Endothelial cell of hepatic sinusoid (primary cell): ENCODE measurements around the gene CHST1.

Source experiments
- in situ Hi-C: cut with HindIII; loops from 2 replicates; pipeline ENCODE4 v1.10.0; 2017; ENCODE audit warnings: low sequenced_read_pairs

CHST1 gene

DNA sequence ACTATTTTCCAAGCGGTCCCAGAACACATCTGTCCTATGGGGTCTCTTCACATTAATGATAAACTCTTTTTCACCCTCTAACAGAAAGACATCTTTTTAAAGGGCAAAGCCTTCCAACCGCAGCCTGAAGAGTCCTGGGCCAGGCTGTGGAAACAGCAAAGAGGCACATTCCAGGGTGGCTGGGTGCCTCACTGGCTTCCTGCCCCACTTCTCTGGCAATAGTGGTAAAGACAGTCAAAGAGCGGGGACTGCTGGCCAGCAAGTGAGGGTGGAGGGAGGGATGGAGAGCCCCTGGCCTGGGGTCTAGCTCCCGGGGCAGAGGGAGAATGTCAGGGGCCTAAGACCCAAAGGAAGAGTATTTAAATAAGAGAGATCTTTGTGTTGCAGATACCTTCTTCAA is 10.2 kb upstream of the CHST1 start:
- in situ Hi-C loops, result no loop called here

- in situ Hi-C loops, result no loop called here
Observed at GRCh38 chr11:45674481-45675190, 9.2 kb upstream of the CHST1 start.

- in situ Hi-C loops, result no loop called here
Observed at GRCh38 chr11:45673441-45673840, 8.0 kb upstream of the CHST1 start.

- in situ Hi-C loops, result no loop called here
Observed at GRCh38 chr11:45672593-45672992, 7.2 kb upstream of the CHST1 start.

DNA sequence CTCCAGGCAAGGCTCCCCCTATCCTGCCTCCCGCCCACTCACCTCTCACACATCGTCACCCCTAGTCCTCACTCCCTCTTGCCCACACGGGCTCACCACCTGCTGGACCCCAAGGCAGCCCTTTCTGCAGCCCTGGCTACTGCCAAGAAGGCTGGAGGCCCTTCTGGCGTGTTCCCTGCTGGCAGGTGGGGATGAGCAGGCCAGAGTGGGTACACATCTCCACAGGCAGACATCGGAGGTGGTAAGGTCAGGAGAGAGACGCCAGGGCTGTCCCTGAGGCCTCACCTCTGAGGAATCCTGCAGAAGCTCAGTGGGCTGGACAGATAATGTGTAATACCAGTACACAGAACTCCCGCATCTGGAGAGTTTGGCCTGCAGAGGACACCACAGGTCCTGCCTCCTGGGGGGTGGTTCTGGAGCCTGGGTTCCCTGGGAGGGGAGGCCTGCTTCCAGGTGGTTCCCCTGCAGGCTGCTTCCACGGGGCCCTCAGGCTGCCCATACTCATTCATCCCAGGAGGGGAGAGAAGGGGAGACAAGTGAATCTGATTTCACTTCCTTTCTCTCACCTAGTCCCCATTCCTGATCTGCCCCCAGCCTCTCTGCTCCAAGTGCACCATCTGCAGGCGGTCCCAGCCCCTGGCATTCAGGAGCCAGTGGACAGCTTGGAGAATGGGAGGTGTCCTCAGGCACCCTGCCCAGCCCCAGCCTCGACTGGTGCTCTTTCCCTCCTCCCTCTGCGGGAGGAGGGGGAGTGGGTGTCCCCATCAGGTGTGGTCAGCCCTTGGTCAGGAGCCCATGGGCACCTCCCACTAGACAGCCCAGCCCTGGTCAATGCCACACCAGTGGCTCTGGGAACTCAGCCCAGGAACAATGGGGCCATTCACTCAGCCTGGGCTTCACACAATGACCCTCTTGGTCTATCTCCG is 6.1 kb upstream of the CHST1 start:
- in situ Hi-C loops, result no loop called here

- in situ Hi-C loops, result no loop called here
Observed at GRCh38 chr11:45670386-45671135, 5.1 kb upstream of the CHST1 start.

DNA sequence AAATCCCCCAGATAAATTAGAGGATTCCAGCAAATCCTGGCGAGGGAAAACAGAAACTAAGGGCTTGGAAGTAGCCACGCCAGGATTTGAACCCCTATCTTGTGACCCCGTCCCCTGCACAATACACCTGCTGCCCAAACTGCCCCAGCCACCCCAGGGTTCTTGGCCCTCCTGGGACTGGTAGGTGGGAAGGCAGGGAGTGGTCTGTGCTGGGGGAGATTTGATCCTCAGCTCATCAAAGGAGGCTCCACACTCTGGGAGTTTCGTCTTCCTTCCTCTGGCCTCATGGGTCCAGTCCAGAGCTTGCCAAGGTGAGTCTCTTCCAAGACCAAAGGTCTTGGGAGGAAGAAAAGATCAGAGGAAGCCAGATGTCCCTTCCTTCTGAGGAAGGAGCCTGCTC is 4.5 kb upstream of the CHST1 start:
- in situ Hi-C loops, result no loop called here

DNA sequence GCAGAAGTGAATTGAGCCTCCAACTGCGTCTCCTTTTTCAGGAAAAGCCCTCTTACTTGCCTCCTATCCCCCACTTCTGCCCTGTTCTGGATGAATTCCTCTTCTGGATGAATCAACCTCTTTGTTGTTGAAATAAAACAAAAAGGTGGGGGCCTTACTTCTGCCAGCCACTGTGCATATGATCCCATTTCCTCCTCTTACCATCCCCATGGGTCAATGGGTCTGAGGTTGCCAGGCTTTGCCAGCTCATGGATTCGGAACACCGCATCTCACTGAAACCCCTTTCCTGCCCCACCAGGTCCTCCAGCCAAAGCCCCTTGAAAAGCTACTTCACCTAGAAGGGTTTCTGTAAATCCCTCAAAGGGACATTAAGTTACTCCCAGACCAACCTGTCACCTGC is 3.7 kb upstream of the CHST1 start:
- in situ Hi-C loops, result no loop called here

DNA sequence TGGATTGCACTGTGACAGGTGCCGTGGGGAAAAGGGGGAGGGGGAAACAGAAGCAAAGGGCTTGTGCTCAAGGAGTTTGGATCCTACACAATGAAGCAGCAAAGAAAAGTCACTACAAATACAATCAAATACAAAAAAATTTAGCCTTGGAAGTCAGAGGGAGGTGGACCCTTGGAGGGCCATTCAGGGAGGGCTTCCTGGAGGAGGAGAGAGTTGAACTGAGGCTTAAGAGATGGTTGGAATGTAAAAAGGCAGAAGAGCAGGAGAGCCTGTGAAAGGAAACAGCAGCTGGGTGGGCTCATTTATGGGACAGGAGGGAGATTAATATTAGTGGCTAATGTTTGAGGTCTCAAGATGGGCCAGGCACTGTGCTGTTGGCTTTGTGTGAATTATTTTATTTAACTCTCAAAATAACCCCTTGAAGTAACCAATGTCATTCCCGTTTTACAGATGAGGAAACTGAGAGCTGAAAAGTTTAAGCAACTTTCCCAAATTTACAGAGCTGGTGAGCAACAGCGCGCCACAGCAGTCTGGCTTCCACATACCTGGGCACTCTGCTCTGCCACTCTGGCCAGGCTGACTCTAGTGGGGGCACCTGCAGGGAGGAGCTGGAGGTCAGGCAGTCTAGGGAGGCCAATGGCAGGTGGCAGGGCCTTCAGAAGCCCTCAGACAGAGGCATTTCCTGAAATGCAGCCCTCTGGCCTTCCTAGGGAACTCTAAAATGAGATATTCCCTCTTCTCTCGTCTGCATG is 2.7 kb upstream of the CHST1 start:
- in situ Hi-C loops, result no loop called here

DNA sequence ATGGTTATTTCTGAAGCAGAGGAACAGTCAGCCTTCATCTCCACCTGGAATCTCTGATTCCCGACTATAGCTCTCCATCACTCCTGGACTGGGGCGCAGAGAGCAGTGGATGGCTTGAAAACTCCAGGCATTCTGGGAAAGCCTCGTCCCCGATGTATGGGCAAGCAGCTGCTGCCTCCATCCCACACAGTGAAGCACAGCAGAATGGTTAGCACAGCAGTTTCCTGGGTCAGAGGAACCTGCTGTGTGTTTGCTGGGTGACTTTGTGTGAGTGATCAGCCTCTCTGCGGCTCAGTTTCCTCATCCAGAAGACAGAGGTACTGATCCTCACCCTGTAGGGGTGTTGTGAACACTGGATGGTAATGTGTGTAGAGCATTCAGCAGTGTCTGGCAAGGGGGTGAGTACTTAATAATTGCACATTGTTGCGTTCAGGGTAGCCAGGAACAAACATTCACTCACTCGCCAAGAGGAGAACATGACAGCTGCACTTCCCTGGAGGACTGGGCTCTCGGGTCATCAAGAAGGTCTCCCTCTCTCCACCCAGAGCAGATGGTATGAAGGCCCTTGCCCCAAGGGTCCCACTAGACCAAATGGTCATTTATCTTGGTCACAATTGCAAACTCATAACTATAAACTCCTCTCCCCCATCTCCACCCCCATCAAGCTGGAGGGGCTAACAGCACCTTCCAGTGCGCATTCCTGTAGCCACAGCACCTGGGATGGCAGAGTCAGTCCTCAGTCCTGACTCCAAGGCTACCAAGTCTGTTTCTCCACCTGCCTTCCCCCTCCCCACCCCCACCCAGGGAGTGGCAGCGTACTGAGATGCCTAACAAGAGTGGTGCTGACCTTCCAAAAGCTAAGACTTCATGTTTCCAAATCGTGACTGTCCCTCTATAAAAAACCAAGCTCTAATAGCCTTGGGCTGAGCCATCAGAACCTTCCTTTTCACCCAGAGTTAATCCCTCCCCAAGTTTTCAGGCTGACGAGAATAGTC is 1.5 kb upstream of the CHST1 start:
- in situ Hi-C loops, result no loop called here

DNA sequence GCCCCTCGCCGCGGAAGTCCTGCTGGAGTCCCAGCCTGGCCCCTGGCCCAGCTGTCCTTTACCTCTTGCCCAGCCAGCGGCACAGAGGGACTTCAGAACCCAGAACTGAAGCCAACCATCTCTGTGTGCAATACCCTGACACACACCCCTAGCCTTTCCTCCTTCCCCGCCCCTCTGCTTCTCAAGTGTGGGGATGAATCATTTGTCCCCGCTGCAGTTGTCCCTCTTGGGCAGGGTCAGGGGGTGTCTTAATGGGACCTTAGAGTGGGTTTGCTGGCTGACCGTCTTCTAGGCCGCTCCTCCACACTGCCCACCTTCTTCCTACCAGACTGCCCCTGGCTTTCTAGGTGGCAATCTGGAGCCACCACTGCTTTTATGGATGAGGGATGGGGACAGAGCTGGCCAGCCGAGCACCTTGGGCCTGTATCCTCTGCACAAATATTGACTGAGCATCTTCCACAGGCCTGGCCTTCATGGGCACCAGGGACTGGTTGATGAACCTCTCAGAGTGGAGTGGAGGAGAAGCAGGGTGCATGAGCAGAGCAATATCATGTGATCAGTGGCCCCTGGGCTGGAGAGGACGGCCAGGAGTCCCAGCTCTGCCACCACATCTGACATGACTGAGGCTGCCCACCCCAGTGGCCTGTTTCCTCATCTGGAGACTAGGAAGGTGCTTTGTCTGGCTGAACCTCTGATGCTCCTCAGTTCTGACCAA is 668 bp upstream of the CHST1 start:
- in situ Hi-C loops, result no loop called here

- in situ Hi-C loops, result loop anchor here (5.0 kb wide), 1 partner anchor 272 kb away; no protein-coding TSS in a partner anchor
Observed at GRCh38 chr11:45664376-45665205, 831 bp downstream of the CHST1 start.

DNA sequence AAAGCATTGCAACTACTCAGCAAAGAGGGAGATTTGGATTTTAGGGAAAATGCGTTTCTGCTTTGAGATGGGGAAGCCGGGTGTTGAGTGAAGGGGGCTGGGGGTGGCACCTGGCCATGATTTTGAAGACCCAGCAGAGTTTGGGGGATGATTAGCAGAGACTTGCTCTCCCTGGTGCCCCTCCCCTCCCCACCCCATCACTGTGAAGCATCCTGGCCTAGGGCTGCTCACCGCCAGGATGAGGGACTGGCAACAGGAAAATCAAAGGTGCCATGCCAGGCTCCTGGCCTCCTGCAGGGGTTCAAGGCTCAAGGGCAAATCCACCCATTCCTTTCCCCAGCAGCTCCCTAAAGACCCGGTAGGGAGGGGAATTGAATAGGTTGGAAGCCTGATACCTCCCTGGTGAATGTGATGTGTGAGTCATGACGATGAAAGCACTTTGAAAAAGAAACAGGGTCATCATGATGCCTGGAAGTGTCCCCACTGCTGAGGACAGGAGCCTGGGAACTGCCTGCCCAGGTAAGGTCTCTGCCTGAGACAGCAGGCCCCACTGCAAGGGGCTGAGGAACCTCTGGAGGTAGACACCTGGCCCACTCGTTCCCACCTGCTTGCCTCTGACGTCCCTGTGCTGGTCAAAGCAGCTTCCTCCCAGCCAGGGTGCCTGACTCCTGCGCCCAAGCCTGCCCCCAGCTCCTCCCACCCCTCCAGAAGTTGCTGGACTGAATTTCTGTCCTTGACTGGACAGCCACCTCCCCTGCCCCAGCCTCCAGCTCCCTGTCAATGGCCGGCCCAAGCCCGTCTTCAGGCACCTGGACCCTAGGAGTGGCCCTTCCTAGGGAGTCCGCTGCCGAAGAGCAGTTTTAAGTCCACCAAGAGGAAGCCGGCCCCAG is 1.7 kb downstream of the CHST1 start:
- in situ Hi-C loops, result loop anchor here (5.0 kb wide), 1 partner anchor 271 kb away; no protein-coding TSS in a partner anchor

DNA sequence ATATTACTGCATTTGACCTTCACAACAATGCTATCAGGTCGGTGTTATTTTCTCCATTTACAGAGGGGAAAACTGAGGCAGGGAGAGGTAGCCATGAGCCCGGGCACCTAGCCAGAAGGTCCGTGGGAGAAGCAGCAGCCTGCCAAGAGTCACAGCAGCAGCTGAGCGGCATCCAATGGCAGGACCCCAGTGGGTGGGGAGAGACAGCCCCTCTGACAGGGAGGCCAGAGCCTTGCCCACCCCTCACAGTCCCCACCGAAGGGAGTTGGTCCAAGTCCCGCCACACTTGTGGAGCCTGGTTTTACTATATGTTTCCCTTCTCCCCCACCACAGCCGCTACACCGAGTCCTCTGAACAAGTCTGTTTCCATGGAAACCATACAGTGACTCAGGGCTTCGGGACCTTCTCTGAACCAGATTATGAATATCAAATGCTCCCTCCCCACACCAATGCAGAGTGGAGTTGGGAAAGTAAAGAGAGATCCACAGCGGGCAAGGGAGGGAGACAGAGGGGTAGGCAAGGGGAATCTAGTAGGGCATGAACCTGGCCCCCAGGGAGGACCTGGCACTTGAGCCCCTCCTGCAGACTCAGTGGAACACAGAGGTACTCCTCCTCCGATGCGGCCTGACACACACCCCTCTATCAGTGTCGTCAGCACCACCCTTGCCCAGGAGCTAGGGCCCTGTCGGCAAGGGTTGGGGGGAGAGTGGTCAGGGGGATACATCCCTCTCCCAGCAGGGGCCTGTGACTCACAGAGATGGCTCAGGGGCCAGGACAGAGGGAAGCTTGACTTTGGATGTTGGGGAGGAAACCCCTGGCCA is 2.5 kb downstream of the CHST1 start:
- in situ Hi-C loops, result loop anchor here (5.0 kb wide), 1 partner anchor 271 kb away; no protein-coding TSS in a partner anchor

- in situ Hi-C loops, result loop anchor here (5.0 kb wide), 1 partner anchor 270 kb away; no protein-coding TSS in a partner anchor
Observed at GRCh38 chr11:45662096-45662664, 3.2 kb downstream of the CHST1 start.
